Right renal cortex interstitium (tissue), 3 donors: ENCODE data around the gene FUT7. TPM values are rescaled to one million over a fixed set of nuclear protein-coding genes. Genes with fewer than 3 reads are reported as not detected.
A peak's percentile ranks its signal among the peaks of the same experiment; 100 is the strongest.
"Not testable (repeated sequence)": the region's sequence is repeated elsewhere in the genome, so short reads cannot be mapped to it uniquely, and the experiment has no call there.

Experiments
- DNase-seq, 3 donors: peaks; one replicate each; pipeline ENCODE4 v3.0.0-alpha.2; 2013; ENCODE audit warnings: low read depth in 3 of 3, low spot score in 2 of 3
- polyA plus RNA-seq, 3 donors: library from polyadenylated mRNA; unstranded; fragments of 120-200 nt; gene quantifications; one replicate each; pipeline ENCODE4 v1.2.1, GENCODE V29; 2013; ENCODE audit not compliant: insufficient read length in 3 of 3

FUT7 gene
- polyA plus RNA-seq, 3 donors: 0.06 TPM; not detected in 2

GRCh38 chr9:137007816-137008270 lies 24.0 kb downstream of the FUT7 start:
- no peak for DNase-seq

DNA sequence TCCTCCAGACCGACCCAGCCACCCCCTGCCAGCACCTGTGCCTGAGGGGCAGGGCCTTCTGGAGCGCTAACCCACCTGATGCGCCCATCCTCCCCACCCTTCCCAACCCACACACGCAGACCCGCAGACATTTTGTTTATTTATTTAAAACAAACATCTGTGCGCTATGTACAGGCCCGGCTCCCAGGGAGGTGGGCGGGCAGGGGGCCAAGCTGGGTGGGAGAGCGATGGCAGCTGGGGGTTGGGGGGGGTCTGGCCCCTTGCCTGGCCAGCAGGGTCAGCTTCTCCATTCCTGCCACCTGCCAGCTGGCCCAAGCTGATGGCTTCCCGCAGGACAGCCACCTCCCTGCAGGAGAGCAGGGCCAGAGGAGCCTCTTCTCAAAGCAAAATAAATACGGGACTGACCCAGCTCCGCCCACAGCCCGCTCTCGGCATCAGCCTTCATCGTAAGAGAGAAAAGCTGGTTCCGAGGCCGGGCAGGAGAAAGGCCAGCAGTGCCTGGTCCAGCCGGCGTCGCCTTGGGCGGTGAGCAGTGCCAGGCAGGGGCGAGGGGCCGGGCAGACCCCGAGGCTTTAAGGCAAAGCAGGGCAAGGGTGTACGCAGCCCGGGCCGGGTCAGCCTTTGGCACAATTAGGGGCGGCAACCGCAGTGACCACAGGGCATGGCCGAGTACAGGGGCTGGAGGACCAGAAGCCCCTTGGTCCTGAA lies 24.6 kb downstream of the FUT7 start:
- no peak for DNase-seq

DNA sequence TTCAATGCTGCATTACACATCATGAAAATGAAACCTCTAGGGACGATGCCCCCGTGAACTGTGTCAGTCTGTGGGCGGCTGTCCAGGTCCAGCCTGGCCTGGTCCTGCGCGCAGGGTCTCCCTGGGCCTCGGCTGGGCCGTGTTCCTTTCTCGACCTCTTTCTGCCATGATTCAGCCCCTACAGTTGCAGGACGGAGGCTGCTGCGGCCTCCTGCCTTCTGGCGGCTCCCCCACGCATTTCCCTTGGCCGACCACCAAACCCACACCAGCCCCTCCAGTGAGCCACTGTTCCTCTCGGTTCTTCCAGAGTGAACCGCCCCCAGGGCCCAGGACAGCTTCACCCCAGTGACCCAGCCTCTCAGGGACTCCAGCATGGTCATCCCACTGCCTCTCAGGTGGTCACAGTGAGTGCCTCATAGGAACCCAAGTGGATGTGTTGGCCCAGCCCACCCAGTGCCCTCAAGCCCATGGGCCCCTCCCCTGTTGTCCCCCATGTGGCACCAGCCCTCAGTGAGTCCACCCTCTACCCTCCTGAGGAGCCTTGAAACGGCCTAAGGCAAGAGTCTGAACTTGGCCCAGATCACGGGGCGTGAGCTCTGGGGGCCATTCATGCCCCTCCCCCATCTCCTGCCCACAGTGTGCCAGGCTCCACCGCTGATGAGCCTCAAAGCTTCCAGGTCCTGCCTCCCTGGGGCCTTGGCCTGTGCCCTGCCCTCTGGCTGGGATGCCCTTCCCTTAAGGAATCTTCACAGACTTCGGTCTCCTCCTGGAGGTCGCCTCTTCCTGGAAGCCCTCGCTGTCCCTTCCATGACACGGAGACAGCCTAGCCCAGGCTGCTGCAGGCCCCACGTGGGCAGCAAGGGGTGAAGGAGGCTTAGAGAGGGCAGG lies 25.5 kb downstream of the FUT7 start:
- DNase-seq: no peak

- not testable (repeated sequence) for DNase-seq
These were observed 27.6 kb downstream of the FUT7 start for GRCh38 chr9:137004285-137004684.

GRCh38 chr9:137002646-137003041 lies 29.2 kb downstream of the FUT7 start:
- no peak for DNase-seq

- DNase-seq: no peak
These were observed 29.8 kb downstream of the FUT7 start for GRCh38 chr9:137001857-137002645.

- DNase-seq: no peak
These were observed 31.5 kb downstream of the FUT7 start for GRCh38 chr9:137000177-137000930.

DNA sequence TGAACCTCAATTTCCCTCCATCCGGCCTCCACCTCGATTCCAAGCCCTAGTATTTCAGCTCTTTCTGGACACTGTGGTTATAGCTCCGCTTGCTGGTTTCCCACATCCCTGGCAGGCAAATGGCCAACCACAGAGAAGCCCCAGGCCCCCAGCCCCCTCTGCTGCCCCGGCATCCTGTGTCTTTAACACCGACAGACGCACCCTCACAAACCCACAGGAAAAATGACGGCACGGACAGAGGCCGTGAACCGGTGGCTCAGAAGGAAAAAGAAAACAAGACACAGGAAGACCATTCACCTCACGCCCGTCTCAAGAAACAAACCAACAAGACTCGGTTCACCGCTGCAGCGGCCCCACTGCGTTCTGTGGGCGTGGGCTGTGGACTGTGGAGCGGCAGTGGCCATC lies 34.1 kb downstream of the FUT7 start:
- DNase-seq: no peak

GRCh38 chr9:136997371-136997770 lies 34.5 kb downstream of the FUT7 start:
- no peak for DNase-seq

DNA sequence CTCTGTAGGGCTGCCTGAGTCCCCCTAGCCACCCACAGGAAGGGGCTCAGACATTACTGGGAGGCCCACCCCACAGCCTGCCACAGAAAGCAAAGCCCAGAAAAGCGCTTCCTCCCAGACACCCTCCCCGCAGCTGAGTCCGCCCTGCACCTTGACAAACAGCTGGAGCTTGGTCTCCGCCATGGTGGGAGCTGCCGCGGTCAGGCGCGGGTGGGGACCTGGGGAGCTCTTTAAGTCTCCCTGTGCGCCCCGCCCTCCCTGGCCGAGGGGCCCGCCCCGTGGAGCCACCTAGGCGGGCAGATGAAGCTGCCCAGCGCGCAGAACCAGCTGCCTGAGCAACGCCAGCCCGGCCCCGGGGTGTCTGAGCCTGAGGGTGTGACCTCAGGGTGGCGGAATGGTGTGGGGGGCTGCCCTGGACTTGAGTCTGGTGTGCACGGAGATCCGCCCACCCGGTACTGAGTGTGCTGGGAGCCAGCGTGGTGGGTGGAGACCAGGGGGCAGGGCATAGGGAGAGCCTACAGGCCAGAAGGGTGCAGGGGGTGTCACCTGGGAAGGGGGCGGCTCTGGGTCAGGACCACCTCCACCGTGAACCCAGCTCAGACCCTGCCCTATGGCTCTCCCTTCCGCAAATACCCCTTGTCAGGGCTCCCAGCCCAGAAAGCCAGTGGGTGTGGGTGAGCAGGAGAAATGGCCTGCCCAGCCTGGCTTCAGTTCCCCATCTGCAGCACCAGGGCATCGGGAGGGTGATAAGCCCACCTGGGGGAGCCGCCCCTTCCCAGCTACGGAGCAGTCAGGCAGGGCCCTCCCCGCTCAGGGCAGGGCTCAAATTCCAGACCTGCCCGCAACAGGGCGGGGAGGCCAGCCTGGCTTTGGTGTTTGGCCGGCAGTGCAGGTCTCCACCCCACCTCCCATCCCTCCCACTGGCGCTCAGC lies 35.3 kb downstream of the FUT7 start, which contains the start of gene CLIC3:
Gene CLIC3 (minus strand): TSS at position 208 of the 932 bp plus-strand sequence. CDS start 25 bp downstream, at position 183.
- DNase-seq: no peak

DNA sequence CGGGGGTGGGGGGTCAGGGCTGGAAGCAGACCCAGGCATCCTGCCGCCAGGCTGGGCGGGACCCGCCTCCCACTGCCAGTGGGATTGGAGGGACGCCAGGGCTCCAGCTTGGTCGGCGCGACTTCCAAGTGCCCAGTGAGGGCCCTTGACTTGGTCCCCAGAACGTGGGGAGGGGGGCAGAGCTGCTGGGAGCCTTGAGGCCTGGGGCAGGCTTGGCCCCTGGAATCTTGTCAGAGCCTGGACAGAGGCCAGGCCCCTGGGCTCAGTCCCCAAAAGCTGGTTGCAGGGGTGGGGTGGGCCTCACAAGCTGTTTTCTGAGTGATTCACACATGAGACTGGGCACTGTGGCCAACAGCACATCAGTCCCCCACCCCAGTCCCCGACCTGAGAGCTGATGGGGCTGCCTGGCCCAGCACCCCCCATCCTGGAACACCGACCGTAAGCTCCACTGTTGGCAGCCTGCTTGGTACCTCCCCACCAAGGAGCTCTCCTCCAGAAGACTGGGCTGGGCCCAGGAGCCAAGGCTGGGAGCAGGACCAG lies 36.0 kb downstream of the FUT7 start:
- DNase-seq: no peak

DNA sequence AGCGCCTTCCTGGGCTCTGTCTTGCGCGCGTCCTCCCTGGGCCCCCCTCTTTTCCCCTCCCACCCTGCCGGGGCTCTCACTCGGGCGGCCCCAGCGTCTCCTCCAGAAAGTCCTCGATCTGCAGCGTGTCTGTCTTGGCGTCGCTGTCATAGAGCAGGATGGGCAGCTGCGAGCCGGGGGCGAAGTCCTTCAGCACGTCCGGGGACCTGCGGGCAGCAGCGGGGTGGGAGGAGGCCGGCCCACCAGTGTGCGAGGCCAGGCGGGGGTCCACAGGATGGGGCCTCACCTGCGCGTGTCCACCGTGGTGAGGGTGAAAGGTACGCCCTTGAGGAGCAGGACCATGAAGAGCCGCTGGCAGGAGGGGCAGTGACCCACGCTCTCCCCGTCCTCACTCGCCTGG lies 36.5 kb downstream of the FUT7 start:
- no peak for DNase-seq

- no peak for DNase-seq
These were observed 37.0 kb downstream of the FUT7 start for GRCh38 chr9:136994888-136995230.

- DNase-seq: no peak
These were observed 37.6 kb downstream of the FUT7 start for GRCh38 chr9:136994180-136994887.

DNA sequence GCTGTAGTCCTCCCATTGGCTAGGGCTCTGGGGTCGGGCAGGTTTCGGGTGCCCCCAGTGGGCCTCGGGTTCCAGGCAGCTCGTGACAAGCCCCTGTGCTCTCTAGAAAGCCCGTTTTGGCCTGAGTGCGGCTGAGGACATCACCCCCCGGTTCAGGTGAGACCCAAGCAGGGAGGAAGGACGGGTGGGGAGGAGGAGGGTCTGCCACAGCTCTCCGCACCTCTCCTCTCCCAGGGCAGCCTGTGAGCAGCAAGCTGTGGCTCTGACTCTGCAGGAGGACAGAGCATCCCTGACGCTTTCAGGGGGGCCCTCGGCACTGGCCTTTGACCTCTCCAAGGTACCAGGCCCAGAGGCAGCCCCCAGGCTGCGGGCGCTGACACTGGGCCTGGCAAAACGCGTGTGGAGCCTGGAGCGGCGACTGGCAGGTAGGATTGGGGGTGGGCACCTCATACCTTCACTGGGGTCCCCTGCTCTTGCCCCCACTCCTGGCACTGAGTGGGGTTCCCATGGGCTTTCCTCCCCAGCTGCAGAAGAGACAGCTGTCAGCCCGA lies 39.0 kb downstream of the FUT7 start:
- no peak for DNase-seq

DNA sequence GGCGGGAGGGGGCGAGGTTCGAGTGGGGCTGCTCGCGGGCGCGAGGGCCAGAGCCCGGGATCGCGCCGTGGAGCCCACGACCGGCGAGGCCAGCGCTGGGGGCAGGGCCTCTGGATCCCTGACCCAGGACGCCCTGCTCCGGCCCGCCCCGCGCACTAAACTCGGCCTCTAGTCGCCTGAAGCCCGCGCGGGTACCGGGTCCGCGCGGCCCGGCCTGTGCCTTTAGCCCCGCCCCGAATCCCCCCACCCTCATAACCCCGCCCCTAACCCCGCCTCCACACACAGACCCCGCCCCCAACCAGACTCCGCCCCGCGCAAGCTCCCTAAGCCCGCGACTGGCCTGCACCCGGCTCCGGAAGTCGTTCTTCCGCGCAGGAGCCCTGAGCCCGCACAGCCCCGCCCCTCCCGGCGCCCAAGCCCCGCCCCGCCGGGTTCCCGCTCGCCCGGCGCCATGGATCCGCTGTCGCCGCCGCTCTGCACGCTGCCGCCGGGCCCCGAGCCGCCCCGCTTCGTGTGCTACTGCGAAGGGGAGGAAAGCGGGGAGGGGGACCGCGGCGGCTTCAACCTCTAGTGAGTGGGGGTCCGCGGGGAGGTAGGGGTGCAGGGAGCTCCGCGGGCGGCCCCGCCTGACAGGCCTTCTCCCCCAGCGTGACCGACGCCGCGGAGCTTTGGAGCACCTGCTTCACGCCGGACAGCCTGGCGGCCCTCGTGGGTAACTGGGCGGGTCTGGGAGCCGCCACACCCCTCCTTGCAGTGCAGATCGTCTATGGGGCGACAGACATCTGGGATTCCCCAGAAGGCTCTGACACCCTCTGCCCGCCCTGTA lies 39.7 kb downstream of the FUT7 start, which contains the start of gene PAXX:
Gene PAXX (plus strand): TSS at position 430 of the 826 bp plus-strand sequence. CDS start 22 bp downstream, at position 452.
- DNase-seq: peak; percentile 43 to 63 (median 61)
